GM12878 (cell line): Measurements from ENCODE around the gene TMEM131L. TPM values are rescaled to one million over a fixed set of nuclear protein-coding genes. Genes with fewer than 3 reads are reported as not detected.

ENCODE experiments used
- ATAC-seq: fragments of 200-7000 bp; cut with Tn5 transposase; 3 replicates; pipeline ENCODE4 v1.9.1; 2020; ENCODE audit warnings: mild to moderate bottlenecking, moderate library complexity
- BruUV-seq: library from RNA; stranded (reverse); fragments of 400-500 nt; replicated peaks from 2 replicates; lab custom pipeline; 2021; lab: Mats Ljungman, UMichigan
- CTCF ChIA-PET: fragments of 300-600 bp; sonication (Branson Sonifier 250); formaldehyde crosslinking; extraction: SDS; loops from one replicate; lab custom pipeline; 2021; ENCODE audit warnings: inconsistent platforms; lab: Yijun Ruan, JAX
- POLR2A ChIA-PET: fragments of 350-600 bp; formaldehyde crosslinking; extraction: SDS; loops from one replicate; lab custom pipeline; 2021; ENCODE audit warnings: inconsistent platforms; lab: Charles Lee
- RAD21 ChIA-PET: fragments of 300-600 bp; sonication (Branson Sonifier 250); formaldehyde crosslinking; loops from one replicate; lab custom pipeline; 2023; ENCODE audit warnings: antibody characterized with exemption; ENCODE audit not compliant: unreplicated experiment; lab: Charles Lee
- SMC1A ChIA-PET: fragments of 300-600 bp; sonication (Branson Sonifier 250); formaldehyde crosslinking; loops from one replicate; lab custom pipeline; 2023; ENCODE audit not compliant: unreplicated experiment, uncharacterized antibody; lab: Charles Lee
- DNase-seq: peaks from one replicate; pipeline ENCODE4 v3.0.0-alpha.2; 2011; ENCODE audit warnings: low read depth, low spot score
- FAIRE-seq: peaks from 3 replicates; lab custom pipeline; 2011; peaks lifted over from hg19 to GRCh38; lab: Jason Lieb, UNC
- H2AFZ ChIP-seq: 2 replicates; pipeline ENCODE4 v1.6.0; 2011; ENCODE audit warnings: low read depth, low read length, control low read depth; ENCODE audit not compliant: control insufficient read depth
- H3K27ac ChIP-seq: 2 replicates; pipeline ENCODE4 v1.5.1; 2011; ENCODE audit warnings: control low read depth; ENCODE audit not compliant: control insufficient read depth, insufficient read depth
- H3K27me3 ChIP-seq, 2 experiments: replicated peaks in 1 of 2; 2 replicates each; pipeline versions ENCODE4 v1.6.0 to v1.6.1; 2011; ENCODE audit warnings: low read length in 1 of 2; ENCODE audit not compliant: control insufficient read depth in 2 of 2, insufficient read depth in 2 of 2
- H3K36me3 ChIP-seq, 2 experiments: 2 replicates each; pipeline ENCODE4 v1.5.1; 2011; ENCODE audit warnings: low read length in 1 of 2; ENCODE audit not compliant: control insufficient read depth in 2 of 2, insufficient read depth in 2 of 2
- H3K4me1 ChIP-seq: 2 replicates; pipeline ENCODE4 v1.6.1; 2011; ENCODE audit warnings: mild to moderate bottlenecking, low read length, moderate library complexity, mixed read lengths; ENCODE audit not compliant: control insufficient read depth, insufficient read depth
- H3K4me2 ChIP-seq: 2 replicates; pipeline ENCODE4 v1.6.0; 2011; ENCODE audit warnings: control low read depth; ENCODE audit not compliant: control insufficient read depth, insufficient read depth
- H3K4me3 ChIP-seq: fragments of 200-600 bp; sonication (generic); 2 replicates; pipeline ENCODE4 v1.5.1; 2016
- H3K79me2 ChIP-seq: 2 replicates; pipeline ENCODE4 v1.6.0; 2011; ENCODE audit warnings: low read length; ENCODE audit not compliant: control insufficient read depth, insufficient read depth
- H3K9ac ChIP-seq: 2 replicates; pipeline ENCODE4 v1.8.0; 2011; ENCODE audit warnings: low read length, control low read depth, mixed read lengths; ENCODE audit not compliant: control insufficient read depth, insufficient read depth
- H3K9me3 ChIP-seq: replicated peaks from 3 replicates; pipeline ENCODE4 v1.5.1; 2011; ENCODE audit warnings: mild to moderate bottlenecking, low read length; ENCODE audit not compliant: control insufficient read depth, insufficient read depth
- H4K20me1 ChIP-seq: 2 replicates; pipeline ENCODE4 v1.6.0; 2011; ENCODE audit not compliant: control insufficient read depth, insufficient read depth
- CHD2 ChIP-seq: IDR thresholded peaks from 2 replicates; pipeline ENCODE4 v1.6.1; 2011; ENCODE audit warnings: low read depth, low read length, improper control_type of control experiment, borderline replicate concordance
- ETV6 ChIP-seq, 2 experiments: fragments of 450-650 bp in 1 of 2; IDR thresholded peaks in 1 of 2; conservative IDR thresholded peaks in 1 of 2; 2 replicates each; pipeline ENCODE4 v1.6.1; 2014; ENCODE audit warnings: antibody characterized with exemption in 1 of 2, borderline replicate concordance in 1 of 2, low read depth in 1 of 2, mild to moderate bottlenecking in 1 of 2, moderate library complexity in 1 of 2
- HDGF ChIP-seq: fragments of 450-650 bp; IDR thresholded peaks from 2 replicates; pipeline ENCODE4 v1.6.1; 2016; ENCODE audit warnings: antibody characterized with exemption
- KLF5 ChIP-seq: fragments of 450-650 bp; IDR thresholded peaks from 2 replicates; pipeline ENCODE4 v1.6.1; 2014; ENCODE audit warnings: mild to moderate bottlenecking; ENCODE audit not compliant: partially characterized antibody
- PKNOX1 ChIP-seq: fragments of 450-650 bp; IDR thresholded peaks from 2 replicates; pipeline ENCODE4 v1.6.1; 2016; ENCODE audit warnings: mild to moderate bottlenecking
- RAD21 ChIP-seq: IDR thresholded peaks from 2 replicates; pipeline ENCODE4 v1.6.1; 2011; ENCODE audit warnings: mild to moderate bottlenecking, low read depth, low read length, moderate library complexity; ENCODE audit not compliant: insufficient read depth
- RAD51 ChIP-seq: fragments of 450-650 bp; IDR thresholded peaks from 2 replicates; pipeline ENCODE4 v1.6.1; 2016; ENCODE audit warnings: moderate library complexity, mild to moderate bottlenecking, inconsistent platforms
- RELA ChIP-seq: fragments of 450-650 bp; IDR thresholded peaks from 2 replicates; pipeline ENCODE4 v1.8.0; 2014; ENCODE audit warnings: borderline replicate concordance; ENCODE audit not compliant: partially characterized antibody
- RUNX3 ChIP-seq: IDR thresholded peaks from 2 replicates; pipeline ENCODE4 v1.6.1; 2012; ENCODE audit warnings: low read length, inconsistent platforms
- SMC3 ChIP-seq: IDR thresholded peaks from 2 replicates; pipeline ENCODE4 v1.6.1; 2011; ENCODE audit warnings: low read length, improper control_type of control experiment, borderline replicate concordance
- ZBTB40 ChIP-seq: fragments of 450-650 bp; IDR thresholded peaks from 2 replicates; pipeline ENCODE4 v1.6.1; 2016; ENCODE audit warnings: mild to moderate bottlenecking, moderate library complexity, borderline replicate concordance
- ZNF622 ChIP-seq: fragments of 450-650 bp; IDR thresholded peaks from 2 replicates; pipeline ENCODE4 v1.6.1; 2017; ENCODE audit warnings: mild to moderate bottlenecking, inconsistent platforms
- WGBS: methylation state at CpG from one replicate; pipeline ENCODE4 v1.1.6; 2016; ENCODE audit warnings: low lambda C conversion rate; ENCODE audit not compliant: insufficient replicate concordance, insufficient coverage; ENCODE audit errors: missing lambda C conversion rate; 5-methylcytosine and 5-hydroxymethylcytosine counted together
- in situ Hi-C: fragments of 300-500 bp; cut with MboI; formaldehyde crosslinking; loops from 9 replicates; pipeline ENCODE4 v1.14.3; 2018; ENCODE audit warnings: mixed read lengths
- intact Hi-C: fragments of 100-400 bp; cut with micrococcal nuclease; formaldehyde crosslinking; loops from one replicate; pipeline ENCODE4 v1.14.2; 2022; ENCODE audit not compliant: unreplicated experiment
- polyA plus RNA-seq, 11 experiments: library from polyadenylated mRNA; depleted of rRNA in 4 of 11; unstranded in 6 of 11; stranded (reverse) in 5 of 11; fragments of >200 nt; fragmentation: Nextera tagmentation in 4 of 11; fragmentation: Illumina TruSeq in 1 of 11; extraction: Ambion mirVana in 4 of 11; extraction: Trizol in 1 of 11; gene quantifications; 1 replicate in 1 of 11; 2 replicates in 10 of 11; pipeline versions ENCODE4 v1.2.1 to v1.2.3, GENCODE V29; 2011 to 2016; ENCODE audit warnings: inconsistent platforms in 2 of 11, missing spikeins in 2 of 11, low read depth in 1 of 11
- total RNA-seq, 4 experiments: library from RNA; depleted of rRNA in 3 of 4; stranded (reverse); fragments of >200 nt in 3 of 4; fragmentation: Illumina TruSeq in 1 of 4; extraction: Trizol in 1 of 4; gene quantifications; 2 replicates each; pipeline versions ENCODE4 v1.2.1 to v1.2.3, GENCODE V29; 2013 to 2021

The TMEM131L gene
- total and polyA plus RNA-seq, 10 of the 15 experiments (the other 5 are each of a cell fraction or from before 2014, with no cell fraction given) = 8.5 to 101 (median 74.4) TPM

GRCh38 chr4:153531000-153531358 is 64.8 kb downstream of the TMEM131L start:
- intact Hi-C loops = no loop called here
- in situ Hi-C loops = no loop called here
- H3K4me3 ChIP-seq = no peak overlapping the region; the same call in 1 of the 2 replicates

GRCh38 chr4:153531976-153532626 is 65.9 kb downstream of the TMEM131L start:
- intact Hi-C loops = no loop called here
- ATAC-seq (no peak), FAIRE-seq (no peak), DNase-seq (no peak)
- H3K27ac ChIP-seq = no peak overlapping the region; the same call in 1 of the 2 replicates
- no TSS peak for BruUV-seq
- H3K4me3 ChIP-seq = no peak overlapping the region
- H4K20me1 ChIP-seq = peaks cover 5% of the 10 kb centered on the region
- no peak overlapping the region for H3K9ac ChIP-seq
- in situ Hi-C loops = no loop called here
- POLR2A ChIA-PET = interaction anchor here (0.6 to 18.7 kb wide), 11 partner anchors 8 to 159 kb away, joined by 3 to 322 read pairs (median 4); no protein-coding TSS in a partner anchor
- H3K9me3 ChIP-seq = no peaks in the 10 kb centered on the region
- no peaks in the 10 kb centered on the region for H3K27me3 ChIP-seq
- H3K79me2 ChIP-seq = peaks cover 98% of the 10 kb centered on the region
- H2AFZ ChIP-seq = no peak overlapping the region
- CTCF ChIA-PET = interaction anchor here (0.6 to 3.1 kb wide), 8 partner anchors 9 to 117 kb away, joined by 3 to 14 read pairs (median 4); no protein-coding TSS in a partner anchor
- RAD21 ChIA-PET = interaction anchor here (1.2 to 2.7 kb wide), 5 partner anchors 9 to 99 kb away, joined by 3 to 13 read pairs (median 9); no protein-coding TSS in a partner anchor
- peaks cover 14 to 17% of the 10 kb centered on the region in 2 experiments; a peak in 3 of 4 replicates for H3K36me3 ChIP-seq
- SMC1A ChIA-PET = interaction anchor here (0.8 to 6.9 kb wide), 14 partner anchors 8 to 937 kb away, joined by 3 to 48 read pairs (median 8); no protein-coding TSS in a partner anchor
- WGBS = 59% methylated on average over 2 of the region's 2 CpGs
- H3K4me1 ChIP-seq = peaks cover 46% of the 10 kb centered on the region
- H3K4me2 ChIP-seq = peak overlapping the region; percentile 1; the same call in 1 of the 2 replicates
- TF ChIP-seq RAD21 (no peak), ETV6 (conservative IDR thresholded peaks at IDR 0.05 in 1 of 2, IDR thresholded peaks at IDR 0.05 in 1 of 2; ENCODE audit: borderline replicate concordance in 1 of 2, low read depth in 1 of 2) (no peak), RAD51 (no peak), ZBTB40 (peak; percentile 59; the same call in 1 of the 2 replicates), PKNOX1 (no peak), RELA (no peak)

More at GRCh38 chr4:153531000-153531358, 64.8 kb downstream of the TMEM131L start:
- peaks cover 5% of the 10 kb centered on the region for H4K20me1 ChIP-seq
- H2AFZ ChIP-seq = no peak overlapping the region
- ChIA-PET RAD21 (interaction anchor here (0.7 to 2.7 kb wide), 11 partner anchors 8 to 98 kb away, joined by 3 to 13 read pairs (median 4); no protein-coding TSS in a partner anchor), CTCF (interaction anchor here (0.6 to 3.1 kb wide), 11 partner anchors 8 to 189 kb away, joined by 3 to 14 read pairs (median 4); partner anchors contain the start of gene TMEM131L)
- no peak overlapping the region for H3K9ac ChIP-seq
- TF ChIP-seq ZNF622 (no peak), CHD2 (no peak), HDGF (no peak), RUNX3 (no peak), KLF5 (no peak), SMC3 (0 out of 2 replicates have a peak, but pooled peaks have one; percentile 2)
- TF ChIP-seq, all 136 proteins: peak for 1
- peak overlapping the region; percentile 65 for H3K4me2 ChIP-seq
- BruUV-seq = no TSS peak
- H3K36me3 ChIP-seq = peaks cover 15 to 17% of the 10 kb centered on the region in 2 experiments; a peak in 3 of 4 replicates
- WGBS = 100% methylated on average over 1 of the region's 1 CpG
- FAIRE-seq (no peak), ATAC-seq (no peak), DNase-seq (no peak)
- H3K9me3 ChIP-seq = no peaks in the 10 kb centered on the region
- no peaks in the 10 kb centered on the region for H3K27me3 ChIP-seq
- SMC1A ChIA-PET = interaction anchor here (0.7 to 6.9 kb wide), 19 partner anchors 9 to 179 kb away, joined by 3 to 48 read pairs (median 7); no protein-coding TSS in a partner anchor
- peaks cover 96% of the 10 kb centered on the region for H3K79me2 ChIP-seq
- peaks cover 56% of the 10 kb centered on the region for H3K4me1 ChIP-seq
- POLR2A ChIA-PET = interaction anchor here (18.7 kb wide), 1 partner anchor 37 kb away, joined by 322 read pairs; no protein-coding TSS in a partner anchor
- peak overlapping the region; percentile 68 for H3K27ac ChIP-seq
